GM23248 (cell line): Measurements from ENCODE around the gene ELAVL2. TPM values are rescaled to one million over a fixed set of nuclear protein-coding genes. Genes with fewer than 3 reads are reported as not detected.

Experiments
- DNase-seq: peaks from one replicate; pipeline ENCODE4 v3.0.0-alpha.2; 2015
- H2AFZ ChIP-seq: fragments of 200-600 bp; sonication (generic); 2 replicates; pipeline ENCODE4 v1.6.1; 2016; ENCODE audit warnings: antibody characterized with exemption
- H3F3A ChIP-seq: fragments of 200-600 bp; sonication (generic); 2 replicates; pipeline ENCODE4 v1.6.1; 2016; ENCODE audit warnings: mild to moderate bottlenecking, antibody characterized with exemption, mixed run types; ENCODE audit not compliant: insufficient read depth
- H3K27ac ChIP-seq: fragments of 200-600 bp; sonication (generic); 2 replicates; pipeline ENCODE4 v1.5.1; 2016; ENCODE audit warnings: mild to moderate bottlenecking
- H3K27me3 ChIP-seq: fragments of 200-600 bp; sonication (generic); replicated peaks from 2 replicates; pipeline ENCODE4 v1.6.1; 2016; ENCODE audit warnings: mild to moderate bottlenecking; ENCODE audit not compliant: insufficient read depth
- H3K36me3 ChIP-seq: fragments of 200-600 bp; sonication (generic); 2 replicates; pipeline ENCODE4 v1.6.1; 2016; ENCODE audit warnings: low read depth, mild to moderate bottlenecking
- H3K4me1 ChIP-seq: fragments of 200-600 bp; sonication (generic); 2 replicates; pipeline ENCODE4 v1.6.1; 2016; ENCODE audit warnings: mild to moderate bottlenecking; ENCODE audit not compliant: insufficient read depth
- H3K4me2 ChIP-seq: fragments of 200-600 bp; sonication (generic); one replicate; pipeline ENCODE4 v1.6.1; 2016; ENCODE audit warnings: mild to moderate bottlenecking; ENCODE audit not compliant: unreplicated experiment
- H3K4me3 ChIP-seq: fragments of 200-600 bp; sonication (generic); 2 replicates; pipeline ENCODE4 v1.5.1; 2016; ENCODE audit warnings: mild to moderate bottlenecking
- H3K79me2 ChIP-seq: fragments of 200-600 bp; sonication (generic); 2 replicates; pipeline ENCODE4 v1.6.1; 2016; ENCODE audit warnings: mild to moderate bottlenecking; ENCODE audit not compliant: insufficient read depth
- H3K9ac ChIP-seq: fragments of 200-600 bp; sonication (generic); 2 replicates; pipeline ENCODE4 v1.6.1; 2016; ENCODE audit warnings: mild to moderate bottlenecking
- H3K9me2 ChIP-seq: fragments of 200-600 bp; sonication (generic); 2 replicates; pipeline ENCODE4 v1.6.1; 2016; ENCODE audit warnings: mixed run types, mild to moderate bottlenecking, moderate library complexity; ENCODE audit not compliant: insufficient read depth
- H3K9me3 ChIP-seq: fragments of 200-600 bp; sonication (generic); one replicate; pipeline ENCODE4 v1.6.1; 2017; ENCODE audit warnings: low read depth
- H4K20me1 ChIP-seq: fragments of 200-600 bp; sonication (generic); 2 replicates; pipeline ENCODE4 v1.6.0; 2016; ENCODE audit not compliant: insufficient read depth
- EZH2 ChIP-seq: fragments of 200-600 bp; sonication (generic); IDR thresholded peaks from 2 replicates; pipeline ENCODE4 v1.6.1; 2018; ENCODE audit warnings: antibody characterized with exemption, mild to moderate bottlenecking; ENCODE audit not compliant: insufficient read depth, poor library complexity, severe bottlenecking
- EZH2phosphoT487 ChIP-seq: fragments of 200-600 bp; sonication (generic); IDR thresholded peaks from 2 replicates; pipeline ENCODE4 v1.6.1; 2018; ENCODE audit warnings: antibody characterized with exemption, moderate library complexity, mild to moderate bottlenecking, low read depth; ENCODE audit not compliant: insufficient read depth
- whole genome bisulfite sequencing, 2 experiments: methylation state at CpG; one replicate each; pipeline ENCODE4 v1.1.6; 2015 to 2017; ENCODE audit warnings: low lambda C conversion rate in 2 of 2, low coverage in 1 of 2; ENCODE audit errors: missing lambda C conversion rate in 2 of 2; 5-methylcytosine and 5-hydroxymethylcytosine counted together
- in situ Hi-C: fragments of 300-500 bp; cut with MboI; formaldehyde crosslinking; loops from 2 replicates; pipeline ENCODE4 v1.15.0; 2020
- polyA plus RNA-seq: library from polyadenylated mRNA; unstranded; fragments of >200 nt; fragmentation: Nextera tagmentation; extraction: Ambion mirVana; gene quantifications from 2 replicates; pipeline ENCODE4 v1.2.1, GENCODE V29; 2016
- total RNA-seq: library from RNA; depleted of rRNA; stranded (reverse); fragments of >200 nt; shearing (Covaris generic); gene quantifications from 2 replicates; pipeline ENCODE4 v1.2.3, GENCODE V29; 2014; rRNA removed

The ELAVL2 gene
- total RNA-seq (not detected in 2 replicates), polyA plus RNA-seq (0.08 TPM in 1 of 2 replicates, not detected in the other)

- DNase-seq = peak; percentile 89
- H3K27me3 ChIP-seq = peaks cover 37% of the 10 kb centered on the region
- no peaks in the 10 kb centered on the region for H3F3A ChIP-seq
- H4K20me1 ChIP-seq = no peaks in the 10 kb centered on the region
- no peak within 1 kb of the TSS for H3K27ac ChIP-seq
- H3K4me2 ChIP-seq = peak within 1 kb of the TSS; percentile 92
- H3K9me3 ChIP-seq = no peaks in the 10 kb centered on the region
- no peak for TF ChIP-seq EZH2phosphoT487
- no peak for TF ChIP-seq EZH2
- peak within 1 kb of the TSS; percentile 80 for H2AFZ ChIP-seq
- WGBS, 2 experiments = 3 to 5% methylated on average over 30 of the region's 30 CpGs
- no peaks in the 10 kb centered on the region for H3K36me3 ChIP-seq
- in situ Hi-C loops = no loop called here
- peak within 1 kb of the TSS; percentile 69 for H3K4me3 ChIP-seq
- no peaks in the 10 kb centered on the region for H3K79me2 ChIP-seq
- H3K9ac ChIP-seq = no peak within 1 kb of the TSS
- 0 out of 2 replicates have a peak, but pooled peaks cover 4% of the 10 kb centered on the region for H3K4me1 ChIP-seq
- peaks cover 8% of the 10 kb centered on the region; the same call in 1 of the 2 replicates for H3K9me2 ChIP-seq
These were observed at the start of gene ELAVL2 for GRCh38 chr9:23826120-23826629. TSS of gene ELAVL2 (minus strand) at chr9:23826240. CDS start at chr9:23762234, 64,006 bp downstream.

- DNase-seq = no peak
- WGBS, 2 experiments = 20 to 26% methylated on average over 3 of the region's 3 CpGs
- H4K20me1 ChIP-seq = no peaks in the 10 kb centered on the region
- H3K36me3 ChIP-seq = no peaks in the 10 kb centered on the region
- no peaks in the 10 kb centered on the region for H3K9me3 ChIP-seq
- no peaks in the 10 kb centered on the region for H3K9me2 ChIP-seq
- no peaks in the 10 kb centered on the region for H3F3A ChIP-seq
- no peak overlapping the region for H2AFZ ChIP-seq
- no peaks in the 10 kb centered on the region for H3K4me1 ChIP-seq
- no peak overlapping the region for H3K27ac ChIP-seq
- in situ Hi-C loops = no loop called here
- H3K27me3 ChIP-seq = no peaks in the 10 kb centered on the region
- no peak overlapping the region for H3K9ac ChIP-seq
- no peak overlapping the region for H3K4me3 ChIP-seq
- H3K4me2 ChIP-seq = no peak overlapping the region
- H3K79me2 ChIP-seq = no peaks in the 10 kb centered on the region
- no peak for TF ChIP-seq EZH2
- no peak for TF ChIP-seq EZH2phosphoT487
These were observed 32.2 kb upstream of the ELAVL2 start for GRCh38 chr9:23858234-23858633.

- in situ Hi-C loops = no loop called here
- no peak overlapping the region for H3K9ac ChIP-seq
- no peak for TF ChIP-seq EZH2phosphoT487
- no peak for TF ChIP-seq EZH2
- H3K36me3 ChIP-seq = no peaks in the 10 kb centered on the region
- H3K27ac ChIP-seq = no peak overlapping the region
- no peak for DNase-seq
- no peak overlapping the region for H3K4me2 ChIP-seq
- H3K4me1 ChIP-seq = no peaks in the 10 kb centered on the region
- H3K9me2 ChIP-seq = no peaks in the 10 kb centered on the region
- H4K20me1 ChIP-seq = no peaks in the 10 kb centered on the region
- no peak overlapping the region for H3K4me3 ChIP-seq
- H3K79me2 ChIP-seq = no peaks in the 10 kb centered on the region
- WGBS, 2 experiments = 34 to 39% methylated on average over 5 of the region's 5 CpGs
- H3F3A ChIP-seq = no peaks in the 10 kb centered on the region
- H3K27me3 ChIP-seq = no peaks in the 10 kb centered on the region
- H2AFZ ChIP-seq = no peak overlapping the region
- no peaks in the 10 kb centered on the region for H3K9me3 ChIP-seq
These were observed 30.0 kb upstream of the ELAVL2 start for GRCh38 chr9:23855873-23856604.

- 6 to 8% methylated on average over 48 to 61 of the region's 62 CpGs for WGBS, 2 experiments
- Histone ChIP-seq H3K79me2 (no peaks in the 10 kb centered on the region), H3K4me3 (peak overlapping the region; percentile 51), H3K36me3 (no peaks in the 10 kb centered on the region), H3K4me2 (peak overlapping the region; percentile 42), H3K9me2 (no peaks in the 10 kb centered on the region), H3K9me3 (no peaks in the 10 kb centered on the region), H3K27ac (no peak overlapping the region), H2AFZ (peak overlapping the region; percentile 65), H3K27me3 (peaks cover 8% of the 10 kb centered on the region), H3F3A (no peaks in the 10 kb centered on the region), H3K4me1 (no peaks in the 10 kb centered on the region), H3K9ac (no peak overlapping the region), H4K20me1 (no peaks in the 10 kb centered on the region)
- in situ Hi-C loops = no loop called here
- no peak for TF ChIP-seq EZH2
- TF ChIP-seq EZH2phosphoT487 = no peak
- DNase-seq = peak; percentile 12
These were observed 24.9 kb upstream of the ELAVL2 start for GRCh38 chr9:23850690-23851629.
